Non-pigmented ciliary epithelial cell (primary cell): ENCODE measurements around the gene DCLRE1B.
"Not testable (repeated sequence)": the region's sequence is repeated elsewhere in the genome, so short reads cannot be mapped to it uniquely, and the experiment has no call there.

Experiments
- DNase-seq: peaks from one replicate; pipeline ENCODE4 v3.0.0-alpha.2; 2010; ENCODE audit warnings: low read depth

Gene DCLRE1B

GRCh38 chr1:113948151-113948550, 43.0 kb downstream of the DCLRE1B start:
- not testable (repeated sequence) for DNase-seq

- no peak for DNase-seq
Observed at GRCh38 chr1:113949007-113949406, 43.9 kb downstream of the DCLRE1B start.

DNA sequence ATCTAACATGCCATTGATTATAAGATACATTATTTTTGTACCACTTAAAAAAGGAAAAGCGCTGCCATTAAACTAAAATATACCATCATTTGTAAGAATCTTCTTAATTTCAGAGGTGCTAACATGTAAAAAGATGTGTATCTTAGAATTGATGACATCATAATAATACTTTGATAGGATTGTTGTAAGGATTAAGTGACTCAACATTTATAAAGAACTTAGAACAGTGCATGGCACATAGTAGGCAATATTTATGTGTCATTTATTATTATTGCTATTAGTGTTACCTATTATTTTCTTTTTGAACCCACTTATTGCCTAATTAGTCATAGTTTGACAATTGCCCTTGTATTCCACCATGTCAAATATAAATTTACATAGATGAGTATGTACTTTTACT, 45.8 kb downstream of the DCLRE1B start:
- no peak for DNase-seq

DNA sequence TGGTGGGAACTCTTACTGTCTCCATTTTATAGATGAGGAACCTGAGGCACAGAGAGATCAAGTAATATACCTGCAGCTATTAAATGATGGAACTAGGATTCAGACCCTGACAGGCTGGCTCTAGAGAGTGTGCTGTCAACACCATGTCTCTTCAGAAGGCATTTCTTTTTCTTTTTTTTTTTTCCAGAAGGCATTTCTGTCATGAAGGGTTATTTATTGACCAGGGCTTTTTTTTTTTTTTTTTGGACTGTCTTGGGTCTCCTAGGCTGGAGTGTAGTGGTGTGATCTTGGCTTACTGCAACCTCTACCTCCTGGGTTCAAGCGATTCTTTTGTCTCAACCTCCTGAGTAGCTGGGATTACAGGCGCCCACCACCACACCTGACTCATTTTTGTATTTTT, 46.6 kb downstream of the DCLRE1B start:
- no peak for DNase-seq

GRCh38 chr1:113957984-113958383, 52.9 kb downstream of the DCLRE1B start:
- DNase-seq = no peak

- DNase-seq = no peak
Observed at GRCh38 chr1:113958691-113959090, 53.6 kb downstream of the DCLRE1B start.

DNA sequence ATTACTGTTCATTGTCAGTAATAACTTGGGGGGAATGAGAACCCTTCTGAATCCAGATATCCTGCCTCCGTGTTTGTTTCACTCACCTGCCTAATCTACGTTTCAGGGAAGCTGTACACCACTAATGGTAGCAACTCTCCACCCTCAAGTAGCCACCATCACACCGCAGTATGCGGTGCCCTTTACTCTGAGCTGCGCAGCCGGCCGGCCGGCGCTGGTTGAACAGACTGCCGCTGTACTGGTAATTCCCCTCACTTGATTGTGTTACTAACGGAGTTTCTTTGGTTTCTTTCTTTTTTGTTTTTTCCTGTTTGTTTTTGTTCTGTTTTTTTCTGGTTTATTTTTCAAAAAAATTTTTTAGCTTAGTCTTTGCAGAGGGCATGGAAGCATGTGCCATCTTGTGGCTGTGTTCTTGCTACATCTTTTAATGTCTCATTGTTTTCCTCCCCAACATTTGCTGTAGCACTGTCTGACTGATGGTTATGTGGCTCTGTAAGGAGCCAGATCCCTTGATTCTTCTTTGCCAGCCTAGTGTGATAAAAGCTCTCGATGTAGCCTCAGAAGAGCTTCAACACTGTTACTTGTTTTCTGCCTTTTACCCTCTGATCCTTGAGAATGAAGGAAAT, 58.3 kb downstream of the DCLRE1B start:
- DNase-seq = no peak
